CD1c-positive myeloid dendritic cell (primary cell): ENCODE measurements around the gene BET1L.
"Not testable (repeated sequence)": the region's sequence is repeated elsewhere in the genome, so short reads cannot be mapped to it uniquely, and the experiment has no call there.

Experiments used
- DNase-seq: peaks from one replicate; pipeline ENCODE4 v3.0.0-alpha.2; 2016; ENCODE audit errors: extremely low spot score

Gene BET1L

GRCh38 chr11:207208-207862 lies at the start of gene BET1L, which contains the start of gene RIC8A:
Gene BET1L, minus strand, starts transcription at chr11:207399. Its CDS starts 78 bp downstream, at chr11:207321.
Gene RIC8A, plus strand, starts transcription at chr11:207708. Its CDS starts 1,147 bp downstream, at chr11:208855.
- peak; percentile 99 for DNase-seq

- no peak for DNase-seq
These were observed 48.6 kb upstream of the BET1L start for GRCh38 chr11:255816-256215.

GRCh38 chr11:255176-255575 lies 48.0 kb upstream of the BET1L start:
- no peak for DNase-seq

- DNase-seq = no peak
These were observed 46.7 kb upstream of the BET1L start for GRCh38 chr11:253886-254270.

GRCh38 chr11:253160-253885 lies 46.1 kb upstream of the BET1L start:
- DNase-seq = no peak

- DNase-seq = no peak
These were observed 45.5 kb upstream of the BET1L start for GRCh38 chr11:252666-253065.

- no peak for DNase-seq
These were observed 44.4 kb upstream of the BET1L start for GRCh38 chr11:251550-251949.

GRCh38 chr11:250740-251299 lies 43.6 kb upstream of the BET1L start:
- peak; percentile 78 for DNase-seq

GRCh38 chr11:250274-250673 lies 43.1 kb upstream of the BET1L start:
- no peak for DNase-seq

GRCh38 chr11:249062-249461 lies 41.9 kb upstream of the BET1L start:
- DNase-seq = peak; percentile 8

GRCh38 chr11:244376-244775 lies 37.2 kb upstream of the BET1L start:
- no peak for DNase-seq

GRCh38 chr11:241634-242033 lies 34.4 kb upstream of the BET1L start:
- DNase-seq = no peak

GRCh38 chr11:240315-240714 lies 33.1 kb upstream of the BET1L start:
- DNase-seq = no peak

- DNase-seq = not testable (repeated sequence)
These were observed 31.1 kb upstream of the BET1L start for GRCh38 chr11:238346-238745.

GRCh38 chr11:236774-237767 lies 29.9 kb upstream of the BET1L start, which contains the start of gene PSMD13:
Gene PSMD13, plus strand, starts transcription at chr11:236976. Its CDS starts 74 bp downstream, at chr11:237050.
- peak; percentile 97 for DNase-seq

GRCh38 chr11:235997-236773 lies 29.0 kb upstream of the BET1L start, which contains the start of gene SIRT3:
Gene SIRT3, minus strand, starts transcription at chr11:236342. Its CDS starts 14 bp downstream, at chr11:236328.
- peak; percentile 49 for DNase-seq

- no peak for DNase-seq
These were observed 28.4 kb upstream of the BET1L start for GRCh38 chr11:235609-235996.

GRCh38 chr11:235180-235579 lies 28.0 kb upstream of the BET1L start:
- no peak for DNase-seq

- DNase-seq = no peak
These were observed 25.8 kb upstream of the BET1L start for GRCh38 chr11:232783-233565.

- DNase-seq = no peak
These were observed 23.2 kb upstream of the BET1L start for GRCh38 chr11:230431-230830.
